HG02759 (cell line): Measurements from ENCODE around the gene KRT75.
"Not testable (repeated sequence)": the region's sequence is repeated elsewhere in the genome, so short reads cannot be mapped to it uniquely, and the experiment has no call there.

Experiments used
- ATAC-seq: cut with Tn5 transposase; IDR thresholded peaks from one replicate; pipeline ENCODE4 v1.9.1; 2021; ENCODE audit warnings: mild to moderate bottlenecking, moderate library complexity; ENCODE audit not compliant: unreplicated experiment

The KRT75 gene

DNA sequence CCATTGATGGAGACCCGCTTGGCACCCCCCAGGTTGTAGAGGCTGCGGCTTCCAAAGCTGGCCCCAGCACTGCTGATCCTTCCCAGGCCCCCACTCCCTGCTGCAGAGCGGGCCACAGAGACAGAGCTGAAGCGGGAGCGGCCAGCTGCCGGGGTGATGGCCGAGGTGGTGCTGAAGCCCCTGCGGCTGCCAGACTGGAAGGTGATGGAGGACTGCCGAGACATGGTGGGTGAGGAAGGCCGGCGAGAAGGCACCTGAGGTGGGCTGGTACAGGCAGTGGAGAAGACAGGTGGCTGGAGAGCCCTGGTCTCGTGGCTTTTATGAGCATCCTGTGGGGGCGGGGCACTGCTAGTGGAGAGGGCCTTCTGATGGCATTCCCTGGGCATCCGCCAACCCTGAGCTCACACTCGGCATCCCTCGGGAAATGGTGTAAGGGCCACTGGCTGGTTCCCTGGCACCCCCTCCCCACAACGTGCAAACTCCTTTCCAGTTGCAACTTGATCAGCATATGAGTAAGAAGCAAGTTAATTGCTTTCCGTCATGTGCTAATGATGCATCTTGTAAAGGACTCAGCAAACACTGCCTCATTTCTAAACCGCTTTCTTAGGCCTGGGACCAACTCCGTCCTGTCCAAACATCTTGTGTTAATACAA is at the start of gene KRT75:
TSS of gene KRT75 (minus strand) at position 291 of the 653 bp plus-strand sequence. CDS start at position 224, 67 bp downstream.
- no peak for ATAC-seq

DNA sequence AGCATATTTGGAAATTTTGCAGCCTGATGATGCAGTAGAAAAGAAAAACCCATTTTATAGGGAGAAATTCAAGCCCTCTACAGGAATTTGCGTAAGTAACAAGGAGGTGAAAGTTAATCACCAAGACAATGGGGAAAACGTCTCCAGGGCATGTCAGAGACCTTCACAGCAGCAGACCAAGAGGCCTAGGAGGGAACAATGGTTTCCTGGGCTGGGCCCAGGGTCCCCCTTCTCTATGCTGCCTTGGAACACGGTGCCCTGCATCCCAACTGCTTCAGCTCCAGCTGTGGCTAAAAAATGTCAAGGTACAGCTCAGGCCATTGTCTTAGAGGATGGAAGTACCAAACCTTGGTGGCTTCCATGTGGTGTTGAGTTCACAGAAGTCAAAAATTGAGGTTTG is 45.9 kb upstream of the KRT75 start:
- ATAC-seq, result no peak

DNA sequence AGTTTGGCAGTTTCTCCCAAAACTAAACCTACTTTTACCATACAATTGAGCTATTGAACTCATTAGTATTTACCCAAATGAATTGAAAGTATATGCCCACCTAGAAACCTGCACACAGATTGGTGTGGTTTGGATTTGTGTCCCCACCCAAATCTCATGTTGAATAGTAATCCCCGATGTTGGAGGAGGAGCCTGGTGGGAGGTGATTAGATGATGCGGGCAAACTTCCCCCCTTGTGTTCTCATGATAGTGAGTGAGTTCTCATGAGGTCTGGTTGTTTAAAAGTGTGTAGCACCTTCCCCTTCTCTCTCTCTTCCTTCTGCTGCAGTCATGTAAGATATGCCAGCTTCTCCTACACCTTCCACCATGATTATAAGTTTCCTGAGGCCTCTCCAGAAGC is 43.5 kb upstream of the KRT75 start:
- no peak for ATAC-seq

DNA sequence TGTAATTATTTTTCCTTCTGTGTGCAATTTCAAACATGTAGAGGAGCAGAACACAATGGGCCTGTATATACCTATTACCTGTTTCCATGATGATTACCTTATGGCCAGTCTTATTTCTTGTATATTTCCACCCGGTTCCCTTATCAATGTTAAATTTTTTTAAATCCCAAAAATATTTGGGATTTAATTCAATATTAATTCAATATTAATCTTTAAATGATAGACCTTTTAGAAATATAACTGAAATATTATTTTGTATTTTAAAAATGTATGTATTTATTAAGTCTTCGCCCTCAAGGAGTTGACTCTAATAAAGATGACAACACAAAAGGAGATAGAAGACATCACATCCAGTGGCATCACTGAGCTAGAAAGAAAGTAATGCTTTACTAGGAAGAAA is 40.0 kb upstream of the KRT75 start:
- ATAC-seq, result no peak

DNA sequence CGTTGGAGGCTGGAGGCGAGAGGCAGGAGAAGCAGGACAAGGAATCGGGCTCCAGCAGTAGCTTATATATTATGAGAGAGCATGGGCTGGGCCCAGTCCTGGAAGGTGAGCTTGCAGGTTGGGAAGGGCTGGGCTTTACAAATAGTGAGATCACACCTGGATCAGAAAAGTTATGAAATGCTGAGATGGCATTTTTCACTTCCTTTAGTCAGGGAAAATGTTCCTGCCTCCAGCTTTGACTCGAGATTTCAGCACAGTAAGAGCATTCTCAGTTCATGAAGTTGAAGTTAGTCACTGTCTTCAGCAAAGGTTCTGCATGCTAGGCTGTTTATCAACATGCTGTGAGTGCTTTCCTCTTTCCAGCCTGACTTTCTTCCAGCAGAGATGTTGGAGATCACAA is 39.6 kb upstream of the KRT75 start, which contains the start of gene KRT6C:
TSS of gene KRT6C (minus strand) at position 38 of the 400 bp plus-strand sequence. CDS start 68 bp downstream, outside the sequence.
- no peak for ATAC-seq

DNA sequence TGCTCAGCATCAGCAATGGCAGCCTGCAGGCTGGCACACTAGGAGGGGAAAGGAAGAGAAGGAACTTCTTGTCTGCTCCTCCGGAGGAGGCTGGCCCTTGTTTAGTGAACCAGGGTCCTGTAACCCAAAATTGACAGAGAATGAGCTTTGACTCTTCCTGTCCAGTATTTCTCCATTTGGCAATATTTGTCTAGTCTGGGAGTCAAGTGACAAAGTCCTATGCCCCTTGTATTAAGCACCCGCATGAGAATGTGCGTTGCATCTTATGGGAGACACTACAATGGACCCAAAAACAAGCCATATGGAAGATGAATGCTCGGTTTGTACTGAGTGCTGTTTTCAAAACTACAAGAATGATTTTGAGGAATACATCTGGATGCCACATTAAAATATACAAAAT is 35.7 kb upstream of the KRT75 start:
- no peak for ATAC-seq

DNA sequence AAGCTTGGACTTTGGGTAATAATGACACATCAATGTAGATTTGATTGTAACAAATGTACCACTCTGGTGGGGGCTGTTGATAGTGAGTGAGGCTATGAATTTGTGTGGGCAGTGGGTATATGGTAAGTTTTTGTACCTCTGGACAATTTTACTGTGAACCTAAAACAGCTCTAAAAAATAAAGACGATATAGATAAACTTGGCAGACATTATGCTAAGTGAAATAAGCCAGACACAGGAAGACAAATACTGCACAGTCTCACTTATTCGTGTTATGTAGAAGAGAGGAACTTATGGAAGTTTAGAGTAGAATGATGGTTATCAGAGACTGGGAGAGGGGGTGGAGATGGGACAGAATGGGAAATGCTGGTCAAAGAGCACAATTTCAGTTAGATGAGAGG is 30.7 kb upstream of the KRT75 start:
- no peak for ATAC-seq

DNA sequence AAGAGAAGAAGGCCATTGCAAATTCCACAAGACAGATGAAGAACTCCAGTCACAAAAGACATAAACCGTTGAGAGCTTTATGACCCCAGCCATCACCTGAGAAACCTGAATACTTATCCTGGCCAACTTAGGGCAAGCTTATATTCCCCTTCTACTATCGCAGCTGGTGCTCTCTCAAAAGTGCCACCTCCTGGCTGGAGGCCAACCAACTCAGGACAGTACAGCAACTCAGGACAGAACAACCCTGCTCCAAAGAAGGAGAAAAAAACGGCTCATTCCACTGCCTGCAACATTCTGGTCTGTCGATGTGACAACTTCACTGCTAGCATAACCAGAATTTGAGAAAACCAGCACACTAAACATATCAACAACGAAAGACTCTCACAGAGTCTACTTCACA is 27.5 kb upstream of the KRT75 start:
- ATAC-seq, result no peak

DNA sequence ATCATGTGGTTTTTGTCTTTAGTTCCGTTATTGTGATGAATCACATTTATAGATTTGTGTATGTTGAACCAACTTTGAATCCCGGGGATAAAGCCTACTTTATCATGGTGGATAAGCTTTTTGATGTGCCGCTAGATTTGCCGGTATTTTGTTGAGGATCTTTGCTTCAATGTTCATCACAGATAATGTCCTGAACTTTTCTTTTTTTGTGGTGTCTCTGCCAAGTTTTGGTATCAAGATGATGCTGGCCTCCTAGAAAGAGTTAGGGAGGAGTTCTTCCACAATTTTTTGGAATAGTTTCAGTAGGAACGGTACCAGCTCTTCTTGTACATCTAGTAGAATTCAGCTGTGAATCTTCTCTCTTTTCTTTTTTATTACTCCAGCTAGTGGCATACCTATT is 24.7 kb upstream of the KRT75 start:
- ATAC-seq, result no peak

DNA sequence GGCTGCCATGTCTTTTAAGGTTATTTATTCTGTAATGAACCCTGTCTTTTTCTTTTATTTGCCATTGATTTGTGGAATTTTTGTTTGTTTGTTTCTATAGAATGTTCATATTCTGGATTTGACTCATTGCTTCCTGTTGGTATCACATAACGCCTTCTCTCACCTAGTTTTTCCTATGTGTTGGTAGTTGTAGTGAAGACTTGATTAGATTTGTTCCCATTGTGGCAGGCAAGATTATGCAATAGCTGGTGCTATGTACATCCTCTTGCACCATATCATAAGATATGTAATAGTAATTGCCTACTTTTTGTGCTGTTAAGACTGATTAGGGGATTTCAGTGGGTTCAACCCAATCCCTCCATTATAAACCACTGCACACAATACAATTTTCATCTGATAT is 21.6 kb upstream of the KRT75 start:
- ATAC-seq, result no peak

DNA sequence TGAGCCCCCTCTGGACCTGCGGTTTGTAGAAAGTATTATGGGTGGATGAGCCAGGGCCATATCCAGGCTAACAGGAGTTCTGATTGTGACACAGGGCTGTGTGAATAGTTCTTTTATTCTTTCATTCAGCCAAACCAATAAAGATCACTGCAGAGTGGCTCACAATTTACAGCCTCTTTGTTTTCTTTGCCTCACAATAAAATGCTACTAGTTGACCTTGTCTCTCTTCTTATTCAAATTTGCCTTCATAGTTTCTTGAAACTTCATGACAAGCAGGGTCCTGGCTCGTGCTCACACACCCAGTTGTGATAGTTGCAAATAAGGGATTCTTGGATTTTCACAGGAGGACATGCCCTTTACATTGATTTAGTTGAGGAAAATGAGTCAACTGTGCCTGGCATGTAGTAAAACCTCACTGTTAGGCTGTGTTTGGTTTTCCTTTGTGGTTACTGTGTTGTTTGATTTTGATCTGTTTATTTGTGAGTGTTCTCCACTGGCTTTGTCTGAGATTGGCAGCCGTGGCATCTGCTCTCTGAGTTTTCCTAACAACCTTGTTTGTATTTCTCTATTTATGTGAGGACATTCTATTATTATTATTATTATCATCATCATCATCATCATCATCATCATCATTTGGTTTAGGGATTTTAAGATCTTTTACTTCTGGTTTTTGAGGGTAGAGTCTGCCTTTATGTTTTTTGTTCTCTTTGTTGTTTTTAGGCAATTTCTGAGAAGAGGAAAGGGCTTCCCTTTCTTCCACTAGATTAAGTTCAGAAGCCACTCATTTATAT is 20.4 kb upstream of the KRT75 start:
- ATAC-seq, result no peak

DNA sequence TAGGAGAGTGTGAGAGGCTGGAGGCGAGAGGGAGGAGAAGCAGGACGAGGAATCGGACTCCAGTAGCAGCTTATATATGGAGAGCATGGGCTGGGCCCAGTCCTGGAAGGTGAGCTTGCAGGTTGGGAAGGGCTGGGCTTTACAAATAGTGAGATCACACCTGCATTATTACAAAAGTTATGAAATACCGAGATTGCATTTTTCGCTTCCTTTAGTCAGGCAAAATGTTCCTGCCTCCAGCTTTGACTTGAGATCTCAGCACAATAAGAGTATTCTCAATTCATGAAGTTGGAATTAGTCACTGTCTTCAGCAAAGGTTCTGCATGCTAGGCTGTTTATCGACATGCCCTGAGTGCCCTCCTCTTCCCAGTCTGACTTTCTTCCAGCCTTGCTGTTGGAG is 17.9 kb upstream of the KRT75 start, which contains the start of gene KRT6B:
TSS of gene KRT6B (minus strand) at position 46 of the 400 bp plus-strand sequence. CDS start 68 bp downstream, outside the sequence.
- no peak for ATAC-seq

DNA sequence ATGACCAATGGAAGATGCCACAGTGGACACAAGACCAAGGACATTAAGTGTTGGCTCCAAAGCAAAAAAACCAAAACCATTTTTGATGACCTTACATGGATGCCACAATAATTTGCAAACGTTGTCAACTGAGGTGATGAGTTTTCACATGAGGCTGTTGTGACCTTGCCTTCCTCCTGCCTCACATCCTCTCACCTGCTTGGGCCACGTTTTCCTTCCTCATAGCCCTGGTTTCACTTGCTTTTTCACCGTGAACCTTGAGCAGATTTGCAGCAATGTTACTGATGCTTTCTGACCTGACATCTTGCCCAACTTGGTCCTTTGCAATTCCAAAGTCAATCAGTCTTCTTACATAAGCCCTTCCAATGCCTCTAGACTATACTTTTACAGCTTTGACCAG is 14.1 kb upstream of the KRT75 start:
- ATAC-seq, result no peak

DNA sequence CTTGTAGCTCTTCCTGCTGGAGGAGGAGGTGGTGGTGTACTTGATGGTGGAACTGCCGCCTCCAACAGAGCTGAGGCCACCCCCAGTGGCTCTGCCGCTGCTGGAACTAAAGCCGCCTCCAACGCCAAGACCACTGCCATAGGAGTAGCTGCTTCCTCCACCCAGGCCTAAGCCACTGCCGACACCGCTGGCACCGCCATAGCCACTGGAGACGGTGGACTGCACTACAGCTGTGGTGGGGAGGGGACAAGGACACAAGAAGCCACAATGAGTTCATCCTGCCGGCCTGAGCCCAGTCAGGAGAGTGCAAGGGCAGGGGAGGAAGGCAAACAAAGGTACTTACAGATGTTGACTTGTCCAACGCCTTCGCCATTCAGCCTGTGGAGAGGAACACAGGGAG is 13.0 kb upstream of the KRT75 start:
- not testable (repeated sequence) for ATAC-seq

DNA sequence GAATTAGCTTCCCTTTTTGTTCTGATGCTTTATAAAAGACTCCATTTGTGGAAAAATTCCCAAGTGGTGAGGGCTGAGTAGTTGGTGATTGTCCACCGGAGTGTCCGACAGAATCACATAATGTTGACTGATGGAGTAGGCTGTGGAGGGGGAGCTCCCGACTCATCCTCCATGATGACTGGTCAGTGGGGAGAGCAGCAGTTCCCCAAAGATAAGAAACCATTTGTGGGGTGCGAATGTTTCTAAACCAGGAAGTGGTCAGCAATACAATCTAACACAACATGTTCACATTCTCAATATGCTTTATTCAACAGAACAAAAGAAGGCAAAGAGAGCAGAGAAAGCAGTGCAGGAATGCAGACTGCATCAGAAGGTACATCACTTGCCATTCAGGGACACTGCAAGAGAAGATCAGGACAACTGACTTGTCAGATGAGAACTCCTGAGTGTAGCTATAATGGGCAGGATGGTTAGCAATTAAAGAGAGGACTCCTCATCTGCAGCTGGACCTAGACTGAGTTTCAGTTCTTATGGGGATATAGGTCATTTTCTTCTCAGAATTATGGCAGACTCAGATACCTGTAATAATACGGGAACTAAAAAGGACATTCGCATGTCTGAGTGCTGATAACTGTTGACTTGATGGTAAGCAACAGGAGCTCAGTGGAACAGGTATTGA is 12.3 kb upstream of the KRT75 start:
- no peak for ATAC-seq

DNA sequence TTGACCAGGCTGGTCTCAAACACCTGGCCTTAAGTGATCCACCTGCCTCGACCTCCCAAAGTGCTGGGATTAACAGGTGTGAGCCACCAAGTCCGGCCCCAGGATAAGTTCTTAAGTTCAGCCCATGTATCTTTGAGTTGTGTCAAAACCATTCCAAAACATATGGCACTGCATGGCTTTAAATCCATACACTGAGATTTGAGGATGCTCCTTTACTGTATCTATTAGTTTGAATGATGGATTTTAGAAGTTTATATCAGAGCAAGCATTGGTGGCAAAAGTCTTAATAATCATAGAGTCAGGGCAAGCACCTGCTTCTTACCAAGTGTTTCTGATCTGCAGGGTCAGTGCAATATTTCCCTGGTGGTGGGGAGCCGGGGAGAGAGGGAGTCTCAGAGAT is 11.7 kb upstream of the KRT75 start:
- ATAC-seq, result no peak

DNA sequence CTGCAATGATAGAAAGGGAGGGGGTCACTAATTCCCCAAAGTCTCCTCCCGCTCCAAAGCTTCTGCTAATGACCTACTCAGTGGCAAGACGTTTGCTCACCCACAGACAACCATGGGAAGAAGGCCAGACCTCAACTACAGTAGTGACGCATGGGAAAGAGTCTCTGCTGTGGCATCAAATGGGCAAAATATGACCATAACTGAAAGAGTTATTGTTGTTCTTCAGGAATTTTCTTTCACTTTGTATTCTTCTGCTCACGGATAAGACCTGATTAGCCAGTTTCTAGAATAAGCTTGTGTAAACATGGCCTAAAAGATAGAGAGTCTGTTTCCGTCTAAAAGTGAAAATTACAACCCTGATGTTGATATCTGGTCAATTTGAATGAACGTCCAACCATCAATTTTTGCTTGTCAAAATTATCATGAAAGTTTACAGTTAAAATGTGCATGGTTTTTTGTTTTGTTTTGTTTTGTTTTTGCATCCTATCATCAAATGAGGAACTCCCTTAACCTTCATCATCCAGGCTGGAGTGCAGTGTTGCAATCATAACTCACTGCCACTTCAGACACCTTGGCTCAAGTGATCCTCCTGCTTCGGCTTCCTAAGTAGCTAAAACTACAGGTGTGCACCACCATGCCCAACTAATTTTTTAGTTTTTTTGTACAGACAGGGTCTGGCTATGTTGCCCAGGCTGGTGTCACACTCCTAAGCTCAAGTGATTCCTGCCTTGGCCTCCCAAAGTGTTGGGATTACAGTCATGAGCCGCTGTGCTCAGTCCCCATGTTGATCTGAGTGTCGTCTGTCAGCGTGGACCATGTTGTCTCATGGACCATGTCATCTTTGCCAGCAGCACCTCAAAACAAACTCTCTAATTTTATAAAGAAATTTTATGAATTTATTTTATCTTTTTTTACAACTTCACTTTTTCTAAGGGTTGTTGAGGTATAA is 10.8 kb upstream of the KRT75 start:
- ATAC-seq, result no peak

DNA sequence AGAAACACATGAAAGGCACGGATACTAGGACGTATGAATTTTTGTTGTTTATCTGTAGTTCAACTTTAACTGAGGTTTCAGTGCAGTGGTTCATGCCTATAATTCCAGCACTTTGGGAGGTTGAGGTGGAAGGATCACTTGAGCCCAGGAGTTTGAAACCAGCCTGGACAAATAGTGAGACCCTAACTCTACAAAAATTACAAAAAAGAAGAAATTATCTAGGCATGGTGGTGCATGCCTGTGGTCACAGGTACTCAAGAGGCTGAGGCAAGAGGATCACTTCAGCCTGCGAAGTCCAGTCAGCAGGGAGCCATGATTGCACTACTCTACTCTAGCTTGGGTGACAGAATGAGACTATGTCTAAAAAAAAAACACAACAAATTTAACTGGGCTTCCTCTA is 9.8 kb upstream of the KRT75 start:
- no peak for ATAC-seq

DNA sequence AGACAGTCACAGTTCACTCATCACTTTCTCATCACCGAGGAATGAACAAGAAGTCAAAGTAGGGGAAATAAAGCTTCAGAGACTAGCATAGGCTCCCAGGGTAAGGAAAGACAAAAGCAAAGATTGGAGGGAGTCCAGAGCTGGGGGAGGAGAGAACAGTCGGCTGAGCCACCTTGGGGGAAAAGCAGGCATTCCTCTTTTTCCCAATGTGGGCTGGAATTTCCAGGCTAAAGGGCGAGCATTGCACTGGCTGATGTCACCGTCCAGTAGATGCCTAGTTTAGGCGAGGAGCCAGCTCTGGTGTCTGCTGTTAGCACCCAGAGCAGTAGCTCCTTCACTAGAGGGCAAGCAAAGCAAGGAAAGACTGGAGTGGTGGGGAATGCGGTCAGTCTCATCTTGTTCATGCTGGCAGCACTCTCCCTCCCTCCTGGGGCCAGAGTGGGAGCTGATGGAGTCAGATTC is 8.5 kb upstream of the KRT75 start:
- no peak for ATAC-seq

DNA sequence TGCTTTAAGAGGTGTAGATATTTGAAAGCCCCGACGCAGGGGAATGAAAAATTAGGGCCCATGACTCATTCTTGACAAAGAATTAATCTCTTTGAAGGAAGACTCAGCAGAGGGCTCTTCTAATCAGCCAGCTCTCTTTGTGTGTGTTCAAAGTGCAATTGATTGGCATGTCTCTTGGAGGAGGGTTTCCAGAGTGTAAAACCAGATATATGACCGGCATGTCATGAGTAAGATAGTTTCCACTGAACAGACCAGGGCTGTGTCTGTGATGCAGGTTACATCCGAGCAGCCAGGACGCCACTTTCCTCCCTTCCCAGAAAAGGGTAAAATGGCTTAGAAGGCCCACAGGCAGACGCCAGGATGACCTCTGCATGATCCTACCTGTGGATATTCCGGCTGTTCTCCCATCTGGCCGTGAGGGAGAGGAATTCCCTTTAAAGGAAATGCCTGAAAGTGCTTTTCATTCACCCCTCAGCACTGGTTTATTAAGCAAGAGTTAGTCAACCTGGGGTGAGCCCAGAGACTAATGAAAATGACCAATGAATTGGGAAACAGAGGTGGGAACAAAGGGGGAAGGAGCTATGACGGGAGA is 7.2 kb upstream of the KRT75 start:
- ATAC-seq, result no peak
